ENCODE results near the gene MKKS. TPM values are rescaled to one million over a fixed set of nuclear protein-coding genes. Genes with fewer than 3 reads are reported as not detected.
A peak's percentile ranks its signal among the peaks of the same experiment; 100 is the strongest.

The MKKS gene
- total RNA-seq, 4 donors from 2014 or later: 4.7 to 15.4 (median 12.9) TPM

DNA sequence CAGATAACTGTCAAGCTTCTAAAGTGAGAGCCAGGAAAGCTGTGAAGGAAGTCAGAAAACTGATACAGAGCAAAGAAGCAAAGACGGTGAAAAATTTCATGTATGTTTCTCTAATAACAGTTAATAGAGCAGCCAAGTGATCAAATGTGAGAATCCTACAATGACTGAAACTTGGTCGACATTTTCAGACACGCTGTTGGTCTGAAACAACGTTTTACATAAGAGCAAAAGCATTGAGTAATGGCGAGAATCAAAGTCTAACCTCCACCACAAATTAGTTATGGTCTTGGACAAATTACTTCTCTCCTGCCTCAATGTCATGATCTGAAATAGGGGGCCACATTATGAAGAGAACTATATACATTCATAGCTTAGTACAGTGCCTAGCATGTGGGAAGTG, 3.3 kb downstream of the MKKS start:
- TF ChIP-seq POLR2A (IDR thresholded peaks at IDR 0.05): no peak
- TF ChIP-seq, protein P1, sequence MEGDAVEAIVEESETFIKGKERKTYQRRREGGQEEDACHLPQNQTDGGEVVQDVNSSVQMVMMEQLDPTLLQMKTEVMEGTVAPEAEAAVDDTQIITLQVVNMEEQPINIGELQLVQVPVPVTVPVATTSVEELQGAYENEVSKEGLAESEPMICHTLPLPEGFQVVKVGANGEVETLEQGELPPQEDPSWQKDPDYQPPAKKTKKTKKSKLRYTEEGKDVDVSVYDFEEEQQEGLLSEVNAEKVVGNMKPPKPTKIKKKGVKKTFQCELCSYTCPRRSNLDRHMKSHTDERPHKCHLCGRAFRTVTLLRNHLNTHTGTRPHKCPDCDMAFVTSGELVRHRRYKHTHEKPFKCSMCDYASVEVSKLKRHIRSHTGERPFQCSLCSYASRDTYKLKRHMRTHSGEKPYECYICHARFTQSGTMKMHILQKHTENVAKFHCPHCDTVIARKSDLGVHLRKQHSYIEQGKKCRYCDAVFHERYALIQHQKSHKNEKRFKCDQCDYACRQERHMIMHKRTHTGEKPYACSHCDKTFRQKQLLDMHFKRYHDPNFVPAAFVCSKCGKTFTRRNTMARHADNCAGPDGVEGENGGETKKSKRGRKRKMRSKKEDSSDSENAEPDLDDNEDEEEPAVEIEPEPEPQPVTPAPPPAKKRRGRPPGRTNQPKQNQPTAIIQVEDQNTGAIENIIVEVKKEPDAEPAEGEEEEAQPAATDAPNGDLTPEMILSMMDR (IDR thresholded peaks at IDR 0.05): no peak
- H3K4me3 ChIP-seq: no peak overlapping the region
- intact Hi-C loops (cut with DNase I): no loop called here
- no peak overlapping the region for H3K27ac ChIP-seq
- H3K4me1 ChIP-seq: peaks cover 7 to 73% (median 24%) of the 10 kb centered on the region in 3 donors
- 67 to 82% methylated on average over 5 of the region's 5 CpGs for WGBS, 2 donors
- H3K9me3 ChIP-seq: no peaks in the 10 kb centered on the region
- no peaks in the 10 kb centered on the region for H3K27me3 ChIP-seq
- DNase-seq: no peak
- peaks cover 0 to 4% (median 0%) of the 10 kb centered on the region in 3 donors for H3K36me3 ChIP-seq

DNA sequence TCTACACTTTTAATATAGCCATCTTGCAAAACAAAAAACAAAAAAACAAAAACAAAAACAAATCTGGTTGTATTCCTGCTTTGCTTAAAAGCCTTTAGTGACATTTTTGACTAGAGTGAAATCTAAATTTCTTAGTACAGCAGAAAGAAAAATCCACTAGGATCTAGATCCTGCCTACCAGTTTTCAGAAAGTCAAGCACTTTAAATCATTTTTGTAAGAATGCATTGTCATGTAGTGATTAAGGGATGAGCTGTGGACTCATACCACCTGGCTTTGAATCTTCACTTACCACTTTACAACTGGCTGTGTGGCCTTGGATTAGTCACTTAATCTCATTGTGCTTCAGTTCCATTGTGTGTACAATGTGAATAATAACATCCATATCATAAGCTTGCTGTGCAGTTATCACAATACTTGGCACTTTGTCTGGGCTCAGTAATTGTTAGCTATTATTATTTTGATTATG, 4.0 kb downstream of the MKKS start:
- intact Hi-C loops (cut with DNase I): loop anchor here (5.0 kb wide), 1 partner anchor 453 kb away; no protein-coding TSS in a partner anchor
- H3K27me3 ChIP-seq: no peaks in the 10 kb centered on the region
- H3K9me3 ChIP-seq: no peaks in the 10 kb centered on the region
- H3K36me3 ChIP-seq: peaks cover 0 to 4% (median 0%) of the 10 kb centered on the region in 3 donors
- H3K27ac ChIP-seq: no peak overlapping the region
- no peak for TF ChIP-seq POLR2A (IDR thresholded peaks at IDR 0.05)
- TF ChIP-seq, protein P1 (IDR thresholded peaks at IDR 0.05): no peak
- no peak for DNase-seq
- H3K4me3 ChIP-seq: no peak overlapping the region
- peaks cover 7 to 69% (median 22%) of the 10 kb centered on the region in 3 donors for H3K4me1 ChIP-seq

DNA sequence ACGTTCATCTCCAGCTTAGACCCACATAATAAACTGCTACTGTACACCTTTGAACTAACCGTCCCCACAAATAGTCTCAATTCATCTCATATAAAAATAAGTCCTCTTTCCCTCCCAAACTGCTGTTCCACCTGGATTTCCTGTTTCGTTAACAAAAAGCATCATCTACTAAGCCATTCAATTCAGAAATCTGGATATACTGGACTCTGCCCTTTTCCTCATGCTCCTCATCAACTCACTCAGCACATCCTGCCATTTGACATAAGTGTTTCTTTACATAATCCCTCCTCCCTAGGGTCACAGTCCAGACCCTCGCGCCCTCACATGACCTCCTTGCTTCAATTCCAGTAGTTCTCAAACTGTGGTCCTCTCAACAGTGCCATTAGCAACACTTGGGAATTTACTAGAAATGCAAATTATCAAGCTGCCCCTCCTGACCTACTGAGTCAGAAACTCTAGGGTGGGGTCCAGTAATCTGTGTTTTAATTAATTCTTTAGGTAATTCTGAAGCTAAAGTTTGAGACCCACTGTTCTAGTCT, 4.5 kb downstream of the MKKS start:
- TF ChIP-seq POLR2A (IDR thresholded peaks at IDR 0.05): no peak
- TF ChIP-seq, protein P1 (IDR thresholded peaks at IDR 0.05): no peak
- Histone ChIP-seq H3K27ac (no peak overlapping the region), H3K27me3 (no peaks in the 10 kb centered on the region), H3K9me3 (no peaks in the 10 kb centered on the region), H3K36me3 (peaks cover 0 to 8% (median 0%) of the 10 kb centered on the region in 3 donors), H3K4me3 (no peak overlapping the region), H3K4me1 (peaks cover 7 to 69% (median 22%) of the 10 kb centered on the region in 3 donors)
- WGBS, 2 donors: 70 to 91% methylated on average over 5 of the region's 5 CpGs
- intact Hi-C loops (cut with DNase I): loop anchor here (5.0 kb wide), 1 partner anchor 452 kb away; no protein-coding TSS in a partner anchor
- no peak for DNase-seq

DNA sequence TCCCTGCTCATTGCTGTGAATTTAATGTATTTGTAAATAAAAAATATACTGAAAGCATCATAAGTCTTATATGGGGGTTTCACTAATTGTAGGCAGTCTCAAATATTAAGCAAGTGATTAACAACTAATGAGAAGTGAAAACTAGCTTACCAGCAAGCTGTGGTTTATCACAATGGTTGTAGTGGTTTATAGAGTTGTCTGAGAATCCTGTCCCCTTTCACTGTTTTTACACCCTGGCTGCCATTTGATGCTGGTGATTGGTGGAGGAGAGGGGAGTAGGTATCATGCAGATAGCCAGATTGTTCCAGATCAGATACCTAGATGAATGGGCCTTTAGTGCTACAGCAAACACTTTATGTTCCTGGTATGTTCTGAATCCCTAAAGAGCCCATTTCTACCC, 6.0 kb downstream of the MKKS start:
- Histone ChIP-seq H3K27me3 (no peaks in the 10 kb centered on the region), H3K4me1 (peaks cover 4 to 64% (median 19%) of the 10 kb centered on the region in 3 donors), H3K27ac (no peak overlapping the region), H3K4me3 (no peak overlapping the region), H3K36me3 (peaks cover 0 to 12% (median 0%) of the 10 kb centered on the region in 3 donors), H3K9me3 (no peaks in the 10 kb centered on the region)
- DNase-seq: no peak
- intact Hi-C loops (cut with DNase I): loop anchor here (5.0 kb wide), 1 partner anchor 451 kb away; no protein-coding TSS in a partner anchor
- TF ChIP-seq POLR2A (IDR thresholded peaks at IDR 0.05): no peak
- TF ChIP-seq, protein P1 (IDR thresholded peaks at IDR 0.05): no peak

DNA sequence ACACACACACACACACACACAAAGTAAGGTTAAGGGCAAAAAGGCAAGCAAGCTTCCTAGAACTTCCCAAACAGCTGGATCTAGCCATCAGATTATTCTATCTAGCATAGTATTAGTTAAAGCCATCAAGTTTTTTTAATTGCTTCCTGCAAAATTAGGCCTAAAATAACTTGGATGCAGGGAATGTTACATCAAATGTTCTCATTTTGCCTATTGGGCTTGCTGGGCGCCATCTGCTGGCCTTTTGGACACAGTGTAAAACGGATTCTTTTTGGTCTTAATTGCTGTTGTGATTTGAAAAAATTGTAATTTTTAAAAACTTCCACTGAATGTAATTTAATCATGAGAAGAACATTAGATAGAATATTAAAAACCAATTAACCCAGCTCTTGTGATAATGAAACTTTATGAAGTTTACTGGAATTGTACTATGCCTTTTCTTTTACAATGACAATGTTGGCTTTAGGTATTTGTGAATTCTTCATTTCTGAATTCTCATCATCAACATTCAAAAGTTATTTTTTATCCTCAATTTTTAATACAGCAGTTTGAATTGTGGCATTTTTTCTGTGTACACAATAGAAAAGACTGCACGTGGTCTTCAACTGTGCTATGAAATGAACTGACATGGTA, 6.8 kb downstream of the MKKS start:
- TF ChIP-seq, protein P1 (IDR thresholded peaks at IDR 0.05): peak; percentile 25 to 78 (median 63)
- TF ChIP-seq POLR2A (IDR thresholded peaks at IDR 0.05): no peak
- no peak overlapping the region for H3K4me3 ChIP-seq
- 21% methylated on average over 3 of the region's 3 CpGs for WGBS, 2 donors
- peaks cover 0 to 14% (median 0%) of the 10 kb centered on the region in 3 donors for H3K36me3 ChIP-seq
- H3K9me3 ChIP-seq: no peaks in the 10 kb centered on the region
- no peaks in the 10 kb centered on the region for H3K27me3 ChIP-seq
- intact Hi-C loops (cut with DNase I): loop anchor here (5.0 kb wide), 1 partner anchor 450 kb away; no protein-coding TSS in a partner anchor
- no peak overlapping the region for H3K27ac ChIP-seq
- no peak for DNase-seq
- peaks cover 0 to 55% (median 11%) of the 10 kb centered on the region in 3 donors for H3K4me1 ChIP-seq
